ENCODE data around the gene MOB1B.
"Not testable (repeated sequence)": the region's sequence is repeated elsewhere in the genome, so short reads cannot be mapped to it uniquely, and the experiment has no call there.

MOB1B gene

DNA sequence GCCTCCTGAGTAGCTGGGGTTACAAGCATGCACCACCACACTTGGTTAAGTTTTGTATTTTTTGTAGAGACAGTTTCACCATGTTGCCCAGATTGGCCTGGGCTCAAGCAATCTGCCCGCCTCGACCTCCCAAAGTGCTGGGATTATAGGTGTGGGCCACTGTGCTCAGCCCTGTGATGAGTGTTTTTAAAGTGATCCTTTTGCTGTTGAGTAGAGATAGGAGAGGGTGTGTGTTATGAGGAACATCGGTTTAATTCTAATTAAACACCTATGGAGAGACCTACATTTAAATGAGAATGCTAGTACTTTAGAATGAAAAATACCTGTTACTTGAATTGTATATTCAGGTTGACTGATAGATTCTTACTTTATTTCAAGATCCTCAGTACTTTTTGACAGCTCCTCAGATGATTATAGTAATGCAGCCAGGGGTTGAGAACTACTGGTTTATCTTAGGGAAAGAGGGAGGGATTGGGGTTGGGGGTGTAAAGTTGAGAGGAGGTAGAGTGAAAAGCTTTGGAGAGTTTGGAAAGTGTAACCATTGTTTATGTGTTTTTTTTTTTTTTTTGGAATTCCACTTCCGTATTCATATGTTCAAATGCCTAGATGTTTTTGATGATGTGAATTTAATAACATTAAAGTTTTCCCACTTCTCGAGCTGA is 54.5 kb downstream of the MOB1B start:
- DNase-seq (ENCODE audit: low read depth, low spot score): no peak

DNA sequence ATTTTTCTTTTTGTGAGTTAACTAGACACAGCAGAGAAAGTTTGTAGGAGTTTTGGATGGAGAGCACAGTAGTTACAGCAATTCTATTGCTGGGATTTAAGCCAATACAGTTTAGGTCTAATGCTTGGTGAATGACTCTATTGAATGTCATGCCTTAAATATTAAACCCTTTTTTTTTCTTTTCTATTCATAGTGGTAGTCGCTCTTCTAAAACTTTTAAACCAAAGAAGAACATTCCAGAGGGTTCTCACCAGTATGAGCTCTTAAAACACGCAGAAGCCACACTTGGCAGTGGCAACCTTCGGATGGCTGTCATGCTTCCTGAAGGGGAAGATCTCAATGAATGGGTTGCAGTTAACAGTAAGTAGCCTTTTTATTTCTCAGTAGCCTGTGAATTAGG is 56.5 kb downstream of the MOB1B start:
- no peak for DNase-seq (ENCODE audit: low read depth, low spot score)

DNA sequence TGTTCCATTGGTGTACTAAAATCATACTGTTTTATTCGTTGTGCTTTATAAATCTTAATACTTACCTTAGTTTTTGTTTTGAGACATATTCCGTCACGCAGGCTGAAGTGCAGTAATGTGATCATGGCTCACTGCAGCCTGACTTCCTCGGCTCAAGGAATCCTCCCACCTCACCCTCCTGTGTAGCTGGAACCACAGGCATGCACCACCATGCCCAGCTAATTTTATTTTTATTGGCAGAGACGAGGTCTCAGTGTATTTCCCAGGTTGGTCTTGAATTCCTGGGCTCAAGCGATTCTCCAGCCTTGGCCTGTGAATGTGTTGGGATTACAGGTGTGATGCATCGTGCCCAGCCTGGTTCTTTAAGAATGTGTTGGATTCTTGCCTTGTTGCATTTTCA is 66.9 kb downstream of the MOB1B start:
- no peak for DNase-seq (ENCODE audit: low read depth, low spot score)

DNA sequence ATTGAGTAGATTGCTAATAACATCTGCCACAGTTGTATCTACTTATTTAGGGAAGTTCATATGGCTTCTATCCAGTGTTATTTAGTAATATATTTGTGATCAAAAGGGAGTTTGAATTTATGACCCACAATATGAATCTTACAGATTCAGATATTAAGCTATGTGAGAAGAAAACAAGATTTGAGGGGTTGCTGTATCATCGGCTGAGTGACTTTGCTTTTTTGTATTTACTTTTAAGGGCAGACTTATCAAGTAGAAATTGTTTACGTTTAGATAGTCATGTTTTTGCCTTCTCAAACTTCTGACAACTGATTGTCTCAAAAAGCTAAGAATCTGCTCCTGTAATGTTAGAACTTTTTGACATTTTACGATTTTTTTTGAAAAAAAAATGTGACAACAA is 74.1 kb downstream of the MOB1B start:
- no peak for DNase-seq (ENCODE audit: low read depth, low spot score)

DNA sequence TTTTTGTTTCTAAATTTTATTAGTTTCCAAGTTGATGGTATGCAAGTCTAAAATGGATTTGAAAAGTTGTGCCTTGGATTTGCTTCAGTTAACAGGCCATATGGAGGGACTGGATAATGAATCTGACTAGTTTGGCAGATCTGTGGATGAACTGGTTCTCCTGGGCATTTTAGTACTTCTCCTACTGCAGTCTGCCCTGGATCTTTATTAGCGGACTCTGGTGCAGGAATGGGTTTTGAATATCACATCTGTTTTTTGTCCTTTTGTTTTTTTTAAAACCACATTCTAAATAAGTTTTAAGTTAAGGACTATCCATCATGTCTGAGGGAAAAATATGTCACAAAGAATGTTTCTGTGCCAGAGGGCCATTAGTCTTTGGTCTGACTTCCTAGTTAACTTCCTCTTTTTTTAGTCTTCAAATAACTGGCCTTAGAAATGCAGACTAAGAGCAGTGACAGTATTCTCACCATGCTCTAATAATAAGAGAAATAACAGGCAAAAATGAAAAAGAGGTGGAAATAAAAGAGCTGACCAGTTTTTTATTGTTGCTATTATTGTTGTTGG is 77.4 kb downstream of the MOB1B start:
- no peak for DNase-seq (ENCODE audit: low read depth, low spot score)

DNA sequence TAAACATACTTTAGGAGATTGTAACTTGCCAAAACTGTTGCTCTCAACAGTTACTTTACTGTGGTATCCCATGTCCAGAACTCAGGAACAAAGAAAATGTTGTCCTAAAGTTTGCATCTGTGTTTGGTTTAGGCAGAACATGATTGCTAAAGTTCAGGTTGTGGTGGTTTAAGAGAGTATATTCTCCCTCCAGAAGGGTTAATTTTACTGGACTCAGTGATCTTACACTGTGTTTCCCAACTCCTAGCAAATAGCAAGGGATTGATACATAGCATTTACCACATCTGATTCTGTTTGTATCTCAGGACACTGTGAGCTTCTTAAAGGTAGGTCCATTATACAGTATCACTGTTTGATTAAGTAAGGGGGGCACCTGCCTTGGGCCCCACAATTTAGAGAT is 78.0 kb downstream of the MOB1B start:
- no peak for DNase-seq (ENCODE audit: low read depth, low spot score)

DNA sequence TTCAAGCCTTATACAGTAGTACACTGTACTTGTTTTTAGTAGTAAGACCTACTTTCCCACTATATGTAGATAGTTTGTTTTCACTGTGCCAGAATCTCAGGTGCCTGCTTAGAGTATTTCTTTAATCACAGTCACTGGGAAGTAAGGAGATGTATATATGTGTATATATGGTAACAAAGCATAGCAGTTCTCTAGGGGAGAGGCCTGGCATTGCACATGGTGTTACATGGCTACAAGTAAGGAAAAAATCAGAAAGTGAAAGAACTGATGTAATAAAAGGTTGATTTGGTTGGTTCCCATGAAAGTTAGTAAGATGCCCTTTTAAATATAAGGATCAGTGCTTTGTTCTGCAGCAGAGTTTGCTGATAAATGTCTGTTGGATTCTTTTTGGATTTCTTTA is 81.9 kb downstream of the MOB1B start:
- DNase-seq (ENCODE audit: low read depth, low spot score): no peak

DNA sequence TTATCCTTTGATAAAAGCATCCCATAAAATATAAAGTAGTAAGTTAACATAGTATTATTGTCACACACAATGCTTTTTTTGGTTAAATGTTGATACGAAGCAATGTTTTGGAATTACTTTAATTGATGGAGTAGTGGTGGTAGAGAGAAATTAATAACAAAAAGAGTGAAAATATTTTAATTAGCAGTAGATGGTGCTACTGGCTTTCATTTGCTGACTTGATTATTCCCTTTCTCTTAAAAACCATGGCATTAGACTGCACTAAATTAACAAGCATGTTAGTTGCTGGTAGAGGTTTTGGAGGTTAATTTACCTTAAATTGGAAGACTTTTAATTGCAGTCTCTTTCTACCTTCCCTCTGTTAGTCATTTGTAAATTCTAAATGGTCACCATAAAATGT is 82.4 kb downstream of the MOB1B start:
- DNase-seq (ENCODE audit: low read depth, low spot score): no peak

DNA sequence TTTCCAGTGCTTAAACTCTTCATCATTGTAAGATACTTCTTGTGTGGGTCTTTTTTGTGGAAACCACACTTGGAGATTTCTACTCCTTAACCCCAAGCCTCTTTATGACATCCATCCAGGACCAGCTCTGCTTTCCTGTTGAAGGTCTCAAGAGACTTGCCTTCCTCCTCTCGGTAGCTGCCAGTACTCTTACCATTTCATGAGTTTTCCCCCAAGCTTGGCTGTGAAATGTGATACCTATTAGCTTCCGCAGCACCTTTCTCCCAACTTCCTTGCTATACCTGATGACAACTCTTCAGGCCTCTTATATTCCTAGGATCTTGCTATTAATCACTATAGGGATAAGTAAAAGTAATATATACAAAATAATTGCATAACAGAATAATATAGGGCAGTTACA is 89.4 kb downstream of the MOB1B start:
- no peak for DNase-seq (ENCODE audit: low read depth, low spot score)

DNA sequence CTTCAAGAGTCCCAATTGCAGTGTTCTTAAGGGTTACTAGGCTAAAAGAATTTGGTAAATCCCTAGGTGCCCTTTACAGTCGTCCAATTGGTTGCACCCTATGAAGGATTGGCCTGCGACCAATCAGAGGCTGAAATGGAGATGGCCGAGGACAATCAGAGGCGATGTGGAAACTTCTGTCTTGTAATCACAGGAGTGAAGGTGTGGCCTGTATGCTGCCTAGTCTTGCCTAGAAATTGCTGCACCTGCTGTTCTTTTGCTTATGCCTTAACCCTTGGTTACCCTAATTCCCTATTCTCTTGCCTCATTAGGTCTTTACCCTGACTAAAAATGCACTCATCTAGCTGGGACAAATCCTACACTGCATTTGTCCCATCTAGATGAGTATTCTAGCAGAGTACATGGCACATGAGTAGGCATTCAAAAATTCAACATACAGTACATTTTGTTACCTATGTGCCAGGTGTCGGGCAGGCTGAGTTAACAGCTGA is 90.3 kb downstream of the MOB1B start:
- no peak for DNase-seq (ENCODE audit: low read depth, low spot score)

DNA sequence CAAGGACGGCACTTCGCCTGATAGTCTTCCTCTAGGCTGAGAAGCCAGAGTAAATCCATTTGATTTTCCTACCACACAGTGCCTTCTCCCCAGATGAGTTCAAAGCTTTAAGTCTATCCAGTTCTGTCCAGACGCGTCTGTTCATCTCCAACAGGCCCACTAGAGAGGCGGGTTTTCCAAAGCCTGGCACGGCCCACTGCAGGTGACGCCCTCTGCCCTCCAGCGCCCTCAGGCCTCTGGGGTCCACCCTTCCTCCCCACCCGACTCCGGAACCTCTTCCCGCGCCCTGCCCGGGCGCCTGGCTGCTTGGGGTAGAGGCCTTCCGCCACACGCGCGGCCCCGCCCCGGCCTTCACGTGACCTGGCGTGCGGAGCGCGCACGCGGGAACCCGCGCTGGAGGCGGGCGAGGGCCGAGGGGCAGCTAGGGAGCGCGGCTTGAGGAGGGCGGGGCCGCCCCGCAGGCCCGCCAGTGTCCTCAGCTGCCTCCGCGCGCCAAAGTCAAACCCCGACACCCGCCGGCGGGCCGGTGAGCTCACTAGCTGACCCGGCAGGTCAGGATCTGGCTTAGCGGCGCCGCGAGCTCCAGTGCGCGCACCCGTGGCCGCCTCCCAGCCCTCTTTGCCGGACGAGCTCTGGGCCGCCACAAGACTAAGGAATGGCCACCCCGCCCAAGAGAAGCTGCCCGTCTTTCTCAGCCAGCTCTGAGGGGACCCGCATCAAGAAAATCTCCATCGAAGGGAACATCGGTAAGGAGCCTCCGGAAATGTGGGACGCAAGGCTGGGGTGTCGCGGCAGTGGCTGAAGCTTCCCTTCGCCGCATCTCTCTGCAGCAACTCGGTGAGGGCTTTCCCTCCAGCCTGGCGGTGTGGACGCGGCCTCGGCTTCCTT is 91.3 kb downstream of the MOB1B start, which contains the start of gene DCK:
Gene DCK, plus strand, starts transcription at position 469 of the 888 bp plus-strand sequence. Its CDS starts 187 bp downstream, at position 656.
- peak; percentile 65 for DNase-seq (ENCODE audit: low read depth, low spot score)

DNA sequence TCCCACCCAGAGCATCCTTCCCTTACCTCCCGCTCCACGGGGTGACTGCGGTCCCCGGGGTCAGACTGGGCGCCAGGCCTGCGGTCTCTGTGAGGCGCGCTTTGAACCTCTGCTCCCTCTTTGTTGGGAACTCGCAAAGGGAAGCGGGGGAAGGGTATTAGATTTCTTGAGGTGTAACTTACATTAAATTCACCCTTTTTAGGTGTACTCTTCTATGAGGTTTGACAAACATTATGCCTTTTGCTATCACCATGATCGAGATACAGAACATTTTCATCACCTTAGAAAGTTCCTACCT is 91.8 kb downstream of the MOB1B start:
- DNase-seq (ENCODE audit: low read depth, low spot score): no peak

DNA sequence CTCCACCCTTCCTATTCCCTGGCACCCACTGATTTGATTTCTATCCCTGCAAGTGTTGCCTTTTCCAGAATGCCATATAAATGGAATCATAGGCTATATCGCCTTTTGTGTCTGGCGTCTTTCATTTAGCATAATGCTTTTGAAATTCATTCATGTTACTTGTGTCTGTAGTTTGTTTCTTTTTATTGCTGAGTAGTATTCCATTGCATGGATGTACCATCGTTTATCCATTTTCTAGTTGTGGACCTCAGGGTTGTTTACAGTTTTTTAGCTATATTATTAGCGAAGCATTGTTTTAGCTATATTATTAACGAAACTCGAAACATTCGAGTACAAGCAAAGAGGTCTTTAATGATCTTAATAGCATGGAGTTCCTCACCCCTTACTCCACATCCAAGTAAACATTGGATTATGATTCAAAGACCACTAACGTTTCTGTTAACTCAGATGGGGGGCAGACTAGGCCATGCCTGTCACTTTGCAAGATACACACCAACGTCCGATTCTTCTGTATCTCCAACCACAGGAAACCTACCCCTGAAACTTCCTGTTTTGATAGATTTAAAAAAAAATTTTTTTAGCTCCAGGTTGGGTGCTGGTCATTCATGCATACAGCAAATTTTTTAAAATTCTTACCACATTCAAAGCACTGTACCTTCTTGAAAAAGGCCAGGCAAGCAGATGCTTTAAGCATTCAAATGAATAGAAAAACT is 92.4 kb downstream of the MOB1B start:
- no peak for DNase-seq (ENCODE audit: low read depth, low spot score)

DNA sequence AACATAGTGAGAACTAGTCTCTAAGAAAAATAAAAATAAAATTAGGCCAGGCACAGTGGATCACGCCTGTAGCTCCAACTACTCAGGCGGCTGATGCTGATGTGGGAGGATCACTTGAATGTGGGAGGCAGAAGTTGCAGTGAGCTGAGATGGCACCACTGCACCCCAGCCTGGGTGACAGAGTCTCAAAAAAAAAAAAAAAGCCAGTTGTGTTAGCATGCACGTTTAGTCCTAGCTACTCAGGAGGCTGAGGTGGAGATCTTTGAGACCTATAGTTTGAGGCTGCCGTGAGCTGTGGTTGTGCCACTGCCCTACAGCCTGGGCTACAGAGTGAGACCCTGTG is 93.8 kb downstream of the MOB1B start:
- no peak for DNase-seq (ENCODE audit: low read depth, low spot score)

DNA sequence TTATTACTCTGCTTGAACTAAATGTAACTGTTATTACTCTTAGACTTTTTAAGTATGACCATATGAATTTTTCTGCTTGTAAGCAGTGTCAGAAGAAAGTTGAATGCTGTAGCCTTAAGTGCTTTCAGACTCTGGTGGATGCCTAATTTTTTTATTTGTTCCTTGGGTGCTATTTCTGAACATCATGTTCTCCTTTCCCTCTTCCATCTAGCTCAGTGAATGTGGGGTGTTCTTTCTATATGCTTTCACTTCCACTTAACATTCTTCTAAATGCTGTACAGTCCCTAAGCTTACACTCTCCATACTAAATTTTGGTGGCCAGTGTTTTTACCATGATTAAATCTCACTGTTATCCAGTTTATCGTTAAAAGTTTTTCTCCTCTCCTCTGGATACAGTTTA is 94.9 kb downstream of the MOB1B start:
- DNase-seq (ENCODE audit: low read depth, low spot score): no peak

DNA sequence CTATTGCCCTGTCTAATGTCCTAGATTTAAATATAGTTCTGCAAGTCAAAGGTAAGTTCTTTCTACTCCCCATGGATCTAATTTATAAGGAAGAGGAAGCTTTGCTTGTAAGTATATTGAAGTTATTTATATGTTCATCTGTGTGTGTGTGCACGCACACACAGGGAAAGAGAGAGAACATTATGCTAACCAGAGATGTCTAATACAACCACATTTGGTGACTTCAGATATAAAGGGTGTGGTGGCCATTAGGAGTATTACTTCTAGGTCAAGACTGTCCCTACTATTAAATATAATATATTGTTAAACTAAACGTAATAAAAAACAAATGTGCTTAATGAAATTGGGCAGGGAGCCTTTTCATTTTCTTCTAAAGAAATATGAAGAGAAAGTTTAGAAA is 95.4 kb downstream of the MOB1B start:
- DNase-seq (ENCODE audit: low read depth, low spot score): no peak

DNA sequence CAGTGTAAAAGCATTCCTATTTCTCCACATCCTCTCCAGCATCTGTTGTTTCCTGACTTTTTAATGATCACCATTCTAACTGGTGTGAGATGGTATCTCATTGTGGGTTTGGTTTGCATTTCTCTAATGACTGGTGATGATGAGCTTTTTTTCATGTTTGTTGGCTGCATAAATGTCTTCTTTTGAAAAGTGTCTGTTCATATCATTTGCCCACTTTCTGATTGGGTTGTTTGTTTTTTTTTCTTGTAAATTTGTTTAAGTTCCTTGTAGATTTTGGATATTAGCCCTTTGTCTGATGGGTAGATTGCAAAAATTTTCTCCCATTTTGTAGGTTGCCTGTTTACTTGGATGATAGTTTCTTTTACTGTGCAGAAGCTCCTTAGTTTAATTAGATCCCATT is 97.5 kb downstream of the MOB1B start:
- not testable (repeated sequence) for DNase-seq (ENCODE audit: low read depth, low spot score)

DNA sequence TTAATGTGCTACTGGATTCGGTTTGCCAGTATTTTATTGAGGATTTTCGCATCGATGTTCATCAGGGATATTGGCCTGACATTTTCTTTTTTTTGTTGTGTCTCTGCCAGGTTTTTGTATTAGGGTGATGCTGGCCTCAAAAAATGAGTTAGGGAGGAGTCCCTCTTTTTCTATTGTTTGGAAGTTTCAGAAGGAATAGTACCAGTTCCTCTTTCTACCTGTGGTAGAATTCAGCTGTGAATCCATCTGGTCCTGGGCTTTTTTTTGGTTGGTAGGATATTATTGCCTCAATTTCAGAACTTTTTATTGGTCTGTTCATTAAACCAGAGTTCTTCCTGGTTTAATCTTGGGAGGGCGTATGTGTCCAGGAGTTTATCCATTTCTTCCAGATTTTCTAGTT is 99.2 kb downstream of the MOB1B start:
- not testable (repeated sequence) for DNase-seq (ENCODE audit: low read depth, low spot score)

DNA sequence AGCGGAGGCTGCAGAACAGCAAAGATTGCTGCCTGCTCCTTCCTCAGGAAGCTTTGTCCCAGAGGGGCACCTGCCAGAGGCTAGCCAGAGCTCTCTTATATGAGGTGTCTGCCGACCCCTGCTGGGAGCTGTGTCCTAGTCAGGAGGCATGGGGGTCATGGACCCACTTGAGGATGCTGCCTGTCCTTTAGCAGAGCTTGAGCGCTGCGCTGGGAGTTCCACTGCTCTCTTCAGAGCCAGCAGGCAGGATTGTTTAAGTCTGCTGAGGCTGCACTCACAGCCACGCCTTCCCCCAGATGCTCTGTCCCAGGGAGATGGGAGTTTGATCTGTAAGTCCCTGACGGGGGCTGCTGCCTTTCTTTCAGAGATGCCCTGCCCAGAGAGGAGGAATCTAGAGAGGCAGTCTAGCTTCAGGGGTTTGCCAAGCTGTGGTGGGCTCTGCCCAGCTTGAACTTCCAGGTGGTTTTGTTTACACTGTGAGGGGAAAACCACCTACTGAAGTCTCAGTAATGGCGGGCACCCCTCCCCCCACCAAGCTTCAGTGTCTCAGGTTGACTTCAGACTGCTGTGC is 102.2 kb downstream of the MOB1B start:
- no peak for DNase-seq (ENCODE audit: low read depth, low spot score)

DNA sequence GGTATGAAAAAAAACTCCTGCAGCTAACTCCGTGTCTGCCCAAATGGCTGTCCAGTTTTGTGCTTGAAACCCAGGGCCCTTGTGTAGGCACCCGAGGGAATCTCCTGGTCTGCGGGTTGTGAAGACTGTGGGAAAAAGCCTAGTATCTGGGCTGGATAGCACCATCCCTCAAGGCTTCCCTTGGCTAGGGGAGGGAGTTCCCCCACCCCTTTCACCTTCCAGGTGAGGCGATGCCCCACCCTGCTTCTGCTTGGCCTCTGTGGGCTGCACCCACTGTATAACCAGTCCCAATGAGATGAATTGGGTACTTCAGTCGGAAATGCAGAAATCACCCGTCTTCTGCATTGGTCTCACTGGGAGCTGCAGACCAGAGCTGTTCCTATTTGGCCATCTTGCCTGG is 102.9 kb downstream of the MOB1B start:
- not testable (repeated sequence) for DNase-seq (ENCODE audit: low read depth, low spot score)

DNA sequence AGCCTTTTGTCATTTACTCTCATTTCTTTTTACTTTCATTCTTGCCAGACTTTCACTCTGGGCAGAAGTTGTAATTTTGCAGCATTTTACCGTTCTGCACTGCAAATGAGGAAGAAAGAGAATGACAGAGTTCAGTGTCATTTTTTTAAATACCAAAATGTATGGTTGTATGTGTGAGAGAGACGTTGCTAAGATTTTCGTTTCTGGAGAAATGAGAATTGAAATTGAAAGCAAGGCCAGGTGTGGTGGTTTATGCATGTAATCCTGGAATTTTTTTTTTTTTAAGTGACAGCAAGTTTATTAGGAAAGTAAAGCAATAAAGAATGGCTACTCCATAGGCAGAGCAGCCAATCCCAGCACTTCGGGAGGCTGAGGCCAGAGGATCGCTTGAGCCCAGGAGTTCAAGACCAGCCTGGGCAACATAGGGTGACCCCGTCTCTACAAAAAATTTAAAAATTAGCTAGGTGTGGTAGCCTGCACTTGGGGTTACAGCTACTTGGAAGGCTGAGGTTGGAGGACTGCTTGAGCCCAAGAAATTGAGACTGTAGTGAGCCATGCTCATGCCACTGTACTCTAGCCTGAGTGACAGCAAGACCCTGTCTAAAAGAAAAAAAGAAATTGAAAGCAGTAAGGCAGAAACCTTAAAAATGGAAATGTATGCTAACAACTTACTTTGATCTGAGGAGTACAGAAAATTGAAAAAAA is 104.2 kb downstream of the MOB1B start:
- no peak for DNase-seq (ENCODE audit: low read depth, low spot score)

Measured in activated CD4-positive, CD25-positive, alpha-beta regulatory T cell treated with anti-CD3 and anti-CD28 coated beads, Interleukin-2, amount 50 U/mL, for 16 hours (primary cell).